SK-N-MC (cell line): ENCODE data around the gene SPHK2.

Experiments used
- DNase-seq: peaks from one replicate; pipeline ENCODE4 v3.0.0-alpha.2; 2011; ENCODE audit warnings: low read depth, low spot score
- H3K27ac ChIP-seq: fragments of 200-600 bp; sonication (generic); 2 replicates; pipeline ENCODE4 v1.5.1; 2016; ENCODE audit warnings: mixed run types
- H3K36me3 ChIP-seq: fragments of 200-600 bp; sonication (generic); 2 replicates; pipeline ENCODE4 v1.6.1; 2017; ENCODE audit warnings: antibody characterized with exemption, low read length, mixed read lengths; ENCODE audit not compliant: insufficient read depth
- H3K4me3 ChIP-seq: fragments of 200-600 bp; sonication (generic); 2 replicates; pipeline ENCODE4 v1.5.1; 2016
- H3K9ac ChIP-seq: fragments of 200-600 bp; sonication (generic); 2 replicates; pipeline ENCODE4 v1.8.0; 2017; ENCODE audit warnings: mixed run types, mixed read lengths; ENCODE audit not compliant: insufficient read length
- H3K9me3 ChIP-seq: fragments of 200-600 bp; sonication (generic); 2 replicates; pipeline ENCODE4 v1.6.1; 2017; ENCODE audit warnings: low read depth, mild to moderate bottlenecking, antibody characterized with exemption, low read length, moderate library complexity, mixed read lengths
- EZH2 ChIP-seq: fragments of 200-600 bp; sonication (generic); IDR thresholded peaks from one replicate; pipeline ENCODE4 v1.6.1; 2017; ENCODE audit warnings: antibody characterized with exemption
- FOXP2 ChIP-seq: optimal IDR thresholded peaks from 2 replicates; pipeline ENCODE3; 2011; ENCODE audit warnings: mild to moderate bottlenecking, moderate library complexity; ENCODE audit not compliant: insufficient read depth; ENCODE audit errors: extremely low read length, control extremely low read depth
- POLR2AphosphoS5 ChIP-seq: IDR thresholded peaks from 2 replicates; pipeline ENCODE4 v1.6.1; 2012; ENCODE audit warnings: mild to moderate bottlenecking, low read depth, low read length, borderline replicate concordance

The SPHK2 gene

DNA sequence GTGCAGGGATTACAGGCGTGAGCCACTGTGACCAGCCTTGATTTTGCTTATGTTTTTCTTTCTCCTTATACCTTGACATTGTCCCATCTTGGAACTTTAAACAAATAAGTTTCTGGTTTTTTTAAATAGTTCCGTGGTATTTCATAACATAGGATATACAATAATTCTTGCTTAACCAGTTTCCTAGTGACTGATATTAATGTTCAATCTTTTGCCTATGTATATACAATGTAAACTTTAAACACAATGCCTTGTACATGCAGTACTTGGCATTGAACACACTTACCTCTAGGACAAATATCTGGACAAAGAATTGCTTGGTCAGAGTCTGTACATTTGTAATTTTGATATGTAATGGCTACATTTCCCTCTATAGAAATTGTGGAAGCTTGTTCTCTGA is 37.1 kb upstream of the SPHK2 start:
- Histone ChIP-seq H3K36me3 (no peaks in the 10 kb centered on the region), H3K4me3 (no peak overlapping the region), H3K9ac (no peak overlapping the region), H3K27ac (no peak overlapping the region), H3K9me3 (no peaks in the 10 kb centered on the region)
- no peak for DNase-seq
- TF ChIP-seq POLR2AphosphoS5, result no peak
- TF ChIP-seq EZH2, result no peak
- no peak for TF ChIP-seq FOXP2

DNA sequence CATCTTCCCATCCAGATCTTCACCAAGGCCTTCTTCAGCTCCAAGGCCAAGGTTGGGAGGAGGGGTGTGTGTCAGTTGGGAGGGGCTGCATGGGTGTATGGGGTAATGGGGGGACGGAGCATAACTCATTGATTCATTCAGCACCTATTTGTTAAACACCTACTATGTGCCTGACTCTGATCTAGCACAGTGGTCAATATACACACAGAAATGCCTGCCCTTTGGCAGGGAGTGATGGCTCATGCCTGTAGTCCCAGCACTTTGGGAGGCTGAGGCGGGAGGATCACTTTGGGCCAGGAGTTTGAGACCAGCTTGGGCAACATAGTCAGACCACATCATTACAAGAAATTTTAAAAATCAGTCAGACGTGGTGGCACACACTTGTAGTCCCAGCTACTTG is 31.9 kb upstream of the SPHK2 start:
- DNase-seq, result no peak
- Histone ChIP-seq H3K4me3 (no peak overlapping the region), H3K27ac (no peak overlapping the region), H3K9me3 (no peaks in the 10 kb centered on the region), H3K36me3 (no peaks in the 10 kb centered on the region), H3K9ac (no peak overlapping the region)
- TF ChIP-seq EZH2 (no peak), FOXP2 (no peak), POLR2AphosphoS5 (no peak)

DNA sequence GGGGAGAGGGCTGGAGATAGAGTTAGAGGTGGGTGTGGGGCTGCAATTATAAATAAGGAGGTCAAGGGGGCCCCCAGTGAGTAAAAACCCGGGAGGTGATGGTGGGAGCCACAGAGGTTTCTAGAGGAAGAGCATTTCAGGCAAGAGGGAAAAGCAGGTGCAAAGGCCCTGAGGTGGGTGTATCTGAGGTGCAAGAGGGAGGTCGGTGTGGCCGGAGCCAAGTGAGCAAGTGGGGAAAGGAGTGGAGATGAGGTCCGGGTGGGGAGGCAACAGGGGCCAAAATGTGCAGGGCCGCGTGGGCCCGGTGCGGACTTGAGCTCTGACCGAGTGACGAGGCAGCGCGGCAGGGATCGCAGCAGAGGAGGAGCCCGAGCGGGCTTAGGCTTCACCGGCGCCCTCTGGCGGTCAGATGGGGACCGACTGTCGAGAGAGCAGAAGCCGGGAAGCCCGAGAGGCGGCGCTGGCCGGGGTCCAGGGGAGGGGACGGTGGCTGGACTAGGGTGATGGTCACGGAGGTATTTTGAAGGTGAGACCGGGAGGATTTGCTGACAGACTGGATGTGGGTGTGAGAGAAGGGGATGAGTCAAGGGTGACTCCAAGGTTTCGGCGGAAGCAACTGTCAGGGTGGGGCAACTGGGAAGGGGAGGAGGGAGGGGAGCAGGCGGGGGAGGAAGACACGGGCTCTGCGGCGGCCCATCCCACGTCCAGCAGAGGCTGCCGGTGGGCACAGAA is 30.5 kb upstream of the SPHK2 start:
- Histone ChIP-seq H3K9me3 (no peaks in the 10 kb centered on the region), H3K36me3 (no peaks in the 10 kb centered on the region), H3K4me3 (peak overlapping the region; percentile 79), H3K9ac (no peak overlapping the region), H3K27ac (no peak overlapping the region)
- DNase-seq, result no peak
- no peak for TF ChIP-seq EZH2
- no peak for TF ChIP-seq FOXP2
- no peak for TF ChIP-seq POLR2AphosphoS5

DNA sequence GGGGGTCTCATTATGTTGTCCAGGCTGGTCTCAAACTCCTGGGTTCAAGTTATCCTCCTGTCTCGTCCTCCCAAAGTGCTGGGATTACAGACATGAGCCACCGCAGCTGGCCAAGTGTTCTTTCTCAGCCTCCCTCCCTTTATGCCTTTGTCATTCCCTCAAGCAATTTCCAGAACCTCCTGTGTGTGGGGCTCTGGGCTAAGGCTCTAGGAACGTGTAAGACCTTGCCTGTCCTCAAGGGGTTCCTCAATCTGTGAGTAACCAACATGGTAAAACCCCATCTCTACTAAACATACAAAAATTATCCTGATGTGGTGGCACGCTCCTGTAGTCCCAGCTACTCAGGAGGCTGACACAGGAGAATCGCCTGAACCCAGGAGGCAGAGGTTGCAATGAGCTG is 28.3 kb upstream of the SPHK2 start:
- Histone ChIP-seq H3K9ac (no peak overlapping the region), H3K4me3 (no peak overlapping the region), H3K27ac (no peak overlapping the region), H3K36me3 (no peaks in the 10 kb centered on the region), H3K9me3 (no peaks in the 10 kb centered on the region)
- DNase-seq, result no peak
- TF ChIP-seq POLR2AphosphoS5 (no peak), FOXP2 (no peak), EZH2 (no peak)

DNA sequence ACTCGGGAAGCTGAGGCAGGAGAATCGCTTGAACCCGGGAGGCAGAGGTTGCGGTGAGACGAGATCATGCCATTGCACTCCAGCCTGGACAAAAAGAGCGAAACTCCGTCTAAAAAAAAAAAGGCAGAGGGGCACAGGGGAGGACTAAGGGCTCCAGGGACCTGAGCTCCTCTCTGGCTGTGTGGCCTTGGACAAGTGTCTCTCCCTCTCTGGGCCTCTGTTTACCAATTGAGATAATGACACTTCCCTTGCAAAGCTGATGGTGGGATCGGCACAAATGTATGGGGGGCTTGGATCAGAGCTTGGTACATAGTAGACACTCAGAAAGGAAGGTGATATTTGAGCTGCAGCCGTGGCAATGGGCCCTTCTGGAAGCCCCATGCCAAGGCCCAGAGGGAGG is 24.1 kb upstream of the SPHK2 start:
- Histone ChIP-seq H3K9me3 (no peaks in the 10 kb centered on the region), H3K9ac (no peak overlapping the region), H3K4me3 (no peak overlapping the region), H3K27ac (no peak overlapping the region), H3K36me3 (no peaks in the 10 kb centered on the region)
- TF ChIP-seq FOXP2 (no peak), EZH2 (no peak), POLR2AphosphoS5 (no peak)
- no peak for DNase-seq

DNA sequence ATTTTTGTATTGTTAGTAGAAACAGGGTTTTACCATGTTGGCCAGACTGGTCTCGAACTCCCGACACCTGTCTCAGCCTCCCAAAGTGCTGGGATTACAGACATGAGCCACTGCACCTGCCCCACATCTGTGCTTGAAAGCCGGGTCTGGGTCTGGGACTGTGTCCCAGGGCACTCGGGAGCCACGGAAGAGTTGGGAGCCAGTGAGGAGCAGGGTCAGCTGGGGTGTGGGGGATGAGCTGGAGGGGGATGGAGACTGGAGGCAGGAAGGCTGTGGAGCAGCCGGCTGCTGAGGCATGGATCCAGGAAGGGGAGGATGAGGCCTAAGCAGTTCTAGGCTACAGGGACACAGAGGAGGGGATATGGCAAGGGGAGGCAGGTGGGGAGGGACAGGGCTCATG is 23.5 kb upstream of the SPHK2 start:
- H3K4me3 ChIP-seq, result no peak overlapping the region
- no peak overlapping the region for H3K27ac ChIP-seq
- TF ChIP-seq POLR2AphosphoS5, result no peak
- no peak for TF ChIP-seq EZH2
- no peak for TF ChIP-seq FOXP2
- no peak for DNase-seq
- H3K36me3 ChIP-seq, result no peaks in the 10 kb centered on the region
- no peak overlapping the region for H3K9ac ChIP-seq
- H3K9me3 ChIP-seq, result no peaks in the 10 kb centered on the region

DNA sequence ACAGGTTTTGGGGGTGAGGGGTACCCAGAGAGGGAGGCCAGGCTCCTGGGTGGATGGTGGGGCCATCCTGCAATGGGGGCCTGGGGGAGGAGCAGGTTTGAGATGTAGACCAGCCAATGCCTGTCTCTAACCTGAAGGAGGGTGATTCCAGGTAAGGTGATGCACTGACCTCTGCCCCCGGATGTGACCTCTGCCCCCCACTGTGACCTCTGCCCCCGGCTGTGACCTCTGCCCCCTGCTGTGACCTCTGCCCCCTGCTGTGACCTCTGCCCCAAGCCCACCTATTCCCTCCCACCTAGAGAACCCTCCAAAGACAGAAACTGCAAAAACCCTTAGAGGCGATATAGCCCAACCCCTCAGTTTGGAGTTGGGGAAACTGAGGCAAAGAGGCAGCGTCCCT is 23.1 kb upstream of the SPHK2 start:
- Histone ChIP-seq H3K27ac (no peak overlapping the region), H3K9ac (no peak overlapping the region), H3K9me3 (no peaks in the 10 kb centered on the region), H3K36me3 (no peaks in the 10 kb centered on the region), H3K4me3 (no peak overlapping the region)
- DNase-seq, result no peak
- no peak for TF ChIP-seq EZH2
- TF ChIP-seq FOXP2, result no peak
- no peak for TF ChIP-seq POLR2AphosphoS5

DNA sequence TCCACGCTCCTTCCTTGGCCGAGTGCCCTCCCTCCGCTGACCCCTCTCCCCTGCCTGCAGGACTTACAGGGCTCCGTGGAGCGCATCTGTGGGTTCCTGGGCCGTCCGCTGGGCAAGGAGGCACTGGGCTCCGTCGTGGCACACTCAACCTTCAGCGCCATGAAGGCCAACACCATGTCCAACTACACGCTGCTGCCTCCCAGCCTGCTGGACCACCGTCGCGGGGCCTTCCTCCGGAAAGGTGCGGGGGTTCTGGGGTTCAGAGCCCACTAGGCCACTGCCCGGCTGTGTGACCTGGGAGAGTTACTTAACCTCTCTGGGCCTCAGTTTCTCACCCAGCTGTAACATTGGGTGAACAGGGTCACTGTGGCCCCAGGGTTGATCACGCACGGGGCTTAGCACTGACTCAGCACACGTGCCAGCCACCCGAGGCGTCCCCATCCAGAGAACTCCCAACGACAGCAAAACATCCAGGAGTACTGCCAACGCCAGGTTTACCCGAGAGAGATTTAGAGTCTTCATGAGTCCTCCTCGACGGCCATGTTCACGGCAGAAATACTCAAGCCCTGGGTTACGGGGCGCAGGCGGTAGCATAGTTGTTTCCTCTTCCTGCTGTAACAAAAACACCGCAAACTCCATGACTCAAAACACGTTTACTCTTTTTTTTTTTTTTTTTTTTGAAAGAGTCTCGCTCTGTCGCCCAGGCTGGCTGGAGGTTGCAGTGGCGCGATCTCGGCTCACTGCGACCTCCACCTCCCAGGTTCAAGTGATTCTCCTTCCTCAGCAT is 22.4 kb upstream of the SPHK2 start:
- TF ChIP-seq POLR2AphosphoS5 (no peak), FOXP2 (no peak), EZH2 (no peak)
- Histone ChIP-seq H3K9me3 (no peaks in the 10 kb centered on the region), H3K36me3 (no peaks in the 10 kb centered on the region), H3K9ac (no peak overlapping the region), H3K4me3 (no peak overlapping the region), H3K27ac (no peak overlapping the region)
- no peak for DNase-seq
